Amniotic stem cell (primary cell): Measurements from ENCODE around the gene UNC13C.
"Not testable (repeated sequence)": the region's sequence is repeated elsewhere in the genome, so short reads cannot be mapped to it uniquely, and the experiment has no call there.

Experiments
- DNase-seq: peaks from one replicate; lab custom pipeline; 2025; lab: John Stamatoyannopoulos, UW

UNC13C gene

GRCh38 chr15:53978253-53978906 lies at the start of gene UNC13C:
Gene UNC13C (plus strand): TSS chr15:53978441. CDS start chr15:54012904, 34,463 bp downstream.
- DNase-seq, result no peak

DNA sequence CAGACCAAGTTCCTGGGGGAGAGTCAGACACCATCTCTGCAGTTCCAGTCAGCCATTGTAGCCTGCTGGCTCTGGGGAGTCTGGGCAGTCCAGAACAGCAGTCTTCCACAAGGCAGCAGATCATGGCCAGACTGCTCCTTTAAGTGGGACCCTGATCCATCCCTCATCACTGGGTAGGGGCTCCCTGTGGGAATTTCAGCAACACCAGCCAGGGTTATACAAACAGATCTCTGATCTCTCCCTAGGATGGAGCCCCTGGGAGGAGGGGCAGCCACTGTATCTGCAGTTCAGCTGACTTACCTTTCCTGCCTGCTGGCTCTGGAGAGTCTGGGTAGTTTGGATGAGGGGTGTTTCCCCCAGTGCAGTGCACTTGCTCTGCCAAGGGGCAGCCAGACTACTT lies 42.1 kb upstream of the UNC13C start:
- no peak for DNase-seq

DNA sequence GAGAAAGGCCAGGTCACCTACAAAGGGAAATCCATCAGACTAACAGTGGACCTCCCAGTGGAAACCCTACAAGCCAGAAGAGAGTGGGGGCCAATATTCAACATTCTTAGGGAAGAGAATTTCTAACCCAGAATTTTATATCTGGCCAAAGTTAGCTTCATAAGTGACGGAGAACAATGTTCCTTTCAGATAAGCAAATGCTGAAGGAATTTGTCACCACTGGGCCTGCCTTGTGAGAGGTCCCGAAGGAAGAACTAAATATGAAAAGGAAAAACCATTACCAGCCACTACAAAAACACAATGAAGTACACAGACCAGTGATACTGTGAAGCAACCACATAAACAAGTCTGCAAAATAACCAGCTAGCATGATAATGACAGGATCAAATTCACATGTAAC lies 40.6 kb upstream of the UNC13C start:
- DNase-seq, result not testable (repeated sequence)

GRCh38 chr15:53950572-53950971 lies 27.7 kb upstream of the UNC13C start:
- DNase-seq, result no peak

DNA sequence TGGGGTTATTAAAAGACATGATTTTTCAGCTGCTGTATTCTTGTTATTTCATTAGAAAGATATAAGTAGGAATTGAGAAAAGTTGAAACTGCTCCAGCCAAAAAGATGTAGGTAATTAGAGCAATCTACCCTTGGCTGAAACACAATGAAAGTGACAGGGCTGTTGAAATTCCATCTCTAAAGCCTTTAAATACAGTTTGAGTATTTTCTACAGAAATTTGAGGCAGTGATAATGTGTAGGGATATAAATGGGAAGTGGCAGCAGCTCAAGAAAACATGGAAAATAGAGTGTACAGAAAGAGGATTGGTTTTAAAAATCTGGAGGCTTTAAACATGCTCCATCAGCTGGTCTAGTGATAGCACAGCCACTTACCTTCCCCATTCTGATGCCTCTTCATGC lies 22.8 kb upstream of the UNC13C start:
- no peak for DNase-seq

DNA sequence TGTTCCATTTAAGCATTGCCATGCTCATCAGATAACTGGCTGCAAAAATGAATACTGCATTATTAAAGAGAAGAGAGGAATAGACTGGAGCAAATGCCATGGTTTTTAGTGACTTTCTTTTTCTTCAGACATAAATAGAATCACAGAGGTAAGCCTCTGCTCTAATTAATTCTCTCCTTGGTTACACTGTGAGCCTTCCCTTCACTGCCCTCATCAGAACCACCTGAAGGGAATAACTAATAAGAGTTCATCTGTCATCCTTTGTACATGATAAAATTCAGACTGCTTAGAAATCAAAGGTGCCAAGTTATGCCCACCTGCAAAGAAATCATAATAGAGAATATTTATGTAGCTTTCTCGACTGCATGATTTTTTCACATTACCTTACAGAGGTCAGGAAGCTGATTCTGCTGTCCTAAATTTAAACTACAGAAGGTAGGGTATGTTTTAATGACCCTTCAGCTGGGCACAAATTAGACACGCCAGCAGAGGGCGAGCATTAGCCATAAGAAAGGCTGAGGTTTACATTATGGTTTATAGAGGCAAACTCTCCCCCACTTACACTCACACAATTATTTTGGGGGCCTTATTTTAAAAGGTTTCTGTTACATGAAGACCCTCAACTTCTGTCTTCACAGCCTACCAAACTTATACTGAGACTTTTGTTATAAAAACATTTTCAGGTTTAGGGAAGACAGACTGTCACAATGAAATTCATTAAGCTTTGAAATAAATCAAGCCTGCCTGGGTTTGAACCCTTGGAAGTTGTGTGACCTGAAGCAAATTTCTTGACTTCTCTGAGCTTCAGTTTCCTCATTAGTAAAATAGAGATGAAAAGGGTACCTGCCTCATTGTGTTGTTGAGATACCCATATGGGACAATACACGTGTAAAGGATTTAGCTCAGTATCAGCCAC lies 15.3 kb upstream of the UNC13C start:
- no peak for DNase-seq

GRCh38 chr15:53963801-53964200 lies 14.4 kb upstream of the UNC13C start:
- DNase-seq, result no peak

DNA sequence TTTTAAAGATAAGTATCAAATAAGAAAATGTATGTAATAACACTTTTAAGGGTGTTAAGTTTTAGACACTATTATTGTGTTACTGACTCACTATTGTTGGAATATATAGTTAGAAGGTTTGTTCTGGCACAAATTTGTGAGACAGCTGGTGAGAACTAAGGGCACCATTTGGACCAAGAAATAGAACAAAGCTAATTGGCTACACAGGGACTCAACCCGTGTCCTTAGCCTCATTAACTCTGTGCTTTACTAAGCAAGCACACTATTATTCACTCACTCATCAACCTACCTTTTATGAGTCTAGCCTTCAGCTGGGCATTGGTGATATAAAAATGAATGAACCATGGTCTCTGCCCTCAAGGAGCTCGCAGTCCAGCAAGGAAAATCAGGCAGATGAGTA lies 4.1 kb upstream of the UNC13C start:
- DNase-seq, result no peak

DNA sequence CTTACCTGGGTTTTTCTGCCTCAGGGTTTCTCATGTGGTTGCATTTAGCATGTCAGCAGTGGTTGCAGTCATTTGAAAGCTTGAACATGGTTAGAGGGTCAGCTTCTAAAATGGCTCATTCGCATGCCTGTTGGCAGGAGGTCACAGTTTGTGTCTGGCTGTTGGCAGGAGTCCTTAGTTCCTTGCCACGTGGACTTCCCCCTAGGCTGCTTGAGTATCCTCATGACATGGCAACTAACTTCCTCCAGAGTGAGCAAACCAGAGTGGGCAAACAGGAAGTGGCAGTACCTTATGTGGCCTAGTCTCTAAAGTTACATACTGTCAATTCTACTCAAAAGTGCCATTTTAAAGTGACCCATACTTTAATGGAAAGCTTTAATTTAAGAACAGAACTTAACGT lies 3.4 kb upstream of the UNC13C start:
- DNase-seq, result no peak

- no peak for DNase-seq
These were observed 1.3 kb upstream of the UNC13C start for GRCh38 chr15:53976844-53977392.

DNA sequence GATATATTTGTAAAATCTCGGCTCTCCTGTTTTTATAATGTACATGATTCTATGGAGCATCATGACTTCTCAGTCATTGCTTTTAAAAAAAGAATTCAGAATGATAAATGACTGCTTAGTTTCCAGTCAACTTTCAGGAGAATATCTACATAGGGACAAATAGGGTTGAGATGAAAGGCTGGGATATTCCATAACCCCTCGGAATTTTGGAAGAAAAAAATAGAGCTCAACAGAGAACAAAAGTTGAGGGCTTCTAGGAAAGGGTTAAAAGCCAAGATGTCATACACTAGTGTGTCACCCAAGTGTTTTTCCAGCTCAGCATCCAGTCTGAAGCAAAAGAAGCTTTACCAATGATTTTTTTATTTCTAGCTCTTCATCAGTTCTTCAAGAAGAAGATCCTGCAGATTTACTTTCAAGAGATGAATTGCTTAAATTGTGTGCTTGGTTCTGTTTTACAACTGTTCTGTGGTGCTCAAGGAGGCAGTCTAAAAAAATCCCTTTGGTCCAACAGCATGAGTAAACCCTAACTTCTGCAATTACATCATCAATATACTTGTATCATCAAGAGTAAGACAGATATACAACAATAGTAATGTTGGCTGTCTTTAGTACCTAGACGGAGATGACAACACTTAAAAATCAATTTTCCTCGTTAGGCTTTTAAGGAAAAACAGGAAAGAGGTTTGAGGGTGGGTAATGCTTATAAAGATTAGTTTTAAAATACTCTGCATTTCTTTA lies 979 bp downstream of the UNC13C start:
- no peak for DNase-seq

DNA sequence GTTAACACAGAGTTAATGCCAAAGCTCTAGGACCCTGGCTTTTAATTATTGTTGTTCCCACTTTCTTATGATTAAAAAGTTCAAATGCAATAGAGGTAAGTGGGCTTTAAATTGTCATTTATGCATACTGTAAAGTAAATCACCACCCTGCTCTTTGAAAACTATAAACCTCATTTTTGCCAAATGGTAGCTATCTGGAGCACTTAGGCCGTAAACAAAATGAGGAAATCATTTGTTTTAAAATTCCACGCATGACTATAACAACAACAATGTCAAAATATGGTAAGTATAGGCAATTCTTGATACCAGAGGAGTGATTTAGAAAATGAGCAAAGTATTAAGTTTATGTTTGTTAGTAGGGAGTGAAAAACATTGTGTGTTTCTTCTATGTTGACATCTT lies 1.8 kb downstream of the UNC13C start:
- no peak for DNase-seq

DNA sequence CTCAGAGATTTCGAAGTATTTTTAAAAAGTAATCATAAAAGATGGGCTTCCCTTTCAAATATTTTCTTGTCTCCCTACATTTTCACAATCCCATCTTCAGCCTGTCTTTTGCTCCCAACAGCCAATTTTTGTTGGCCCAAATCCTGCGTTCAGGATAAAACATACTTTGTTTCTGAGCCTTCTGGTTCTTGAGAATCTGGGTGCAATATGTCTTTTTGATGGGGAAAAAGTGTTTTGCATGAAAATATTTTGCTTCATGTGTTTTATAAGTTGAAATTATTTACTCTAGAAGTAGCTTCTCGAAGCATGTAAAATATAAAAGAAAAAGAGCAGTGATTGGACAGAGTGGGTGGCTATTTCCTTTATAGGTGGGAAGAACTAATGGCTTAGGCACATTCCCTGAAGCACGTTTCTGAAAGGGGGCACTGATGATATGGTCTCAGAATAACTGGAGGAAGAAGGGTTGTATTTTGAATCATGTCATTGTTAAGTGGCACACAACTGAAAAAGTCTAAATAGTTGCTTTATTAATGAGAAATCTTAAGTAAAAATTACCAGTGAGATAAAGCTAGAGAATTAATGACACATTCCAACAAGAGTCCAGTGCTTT lies 3.9 kb downstream of the UNC13C start:
- DNase-seq, result no peak

- DNase-seq, result no peak
These were observed 4.6 kb downstream of the UNC13C start for GRCh38 chr15:53982876-53983275.

GRCh38 chr15:53984221-53984620 lies 6.0 kb downstream of the UNC13C start:
- DNase-seq, result no peak

- no peak for DNase-seq
These were observed 7.3 kb downstream of the UNC13C start for GRCh38 chr15:53985562-53985961.

DNA sequence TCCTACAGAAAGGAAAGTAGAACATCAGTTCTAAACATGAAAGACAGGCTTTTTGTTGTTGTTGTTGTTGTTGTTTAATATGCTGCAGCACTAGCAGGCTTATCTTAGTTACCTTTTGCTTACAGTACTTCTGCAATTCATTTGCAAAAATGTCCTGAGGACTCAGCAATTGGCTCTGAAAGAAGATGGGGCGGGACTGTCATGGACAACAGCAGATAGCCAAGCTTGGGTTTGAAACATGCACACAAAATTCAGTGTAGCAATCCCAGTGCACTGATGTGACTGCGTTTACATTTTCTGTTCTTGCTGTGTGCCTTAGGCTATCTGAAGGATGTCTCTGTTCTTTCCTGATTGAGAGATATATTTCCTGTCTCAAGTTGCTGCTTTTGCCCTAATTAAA lies 9.2 kb downstream of the UNC13C start:
- no peak for DNase-seq

DNA sequence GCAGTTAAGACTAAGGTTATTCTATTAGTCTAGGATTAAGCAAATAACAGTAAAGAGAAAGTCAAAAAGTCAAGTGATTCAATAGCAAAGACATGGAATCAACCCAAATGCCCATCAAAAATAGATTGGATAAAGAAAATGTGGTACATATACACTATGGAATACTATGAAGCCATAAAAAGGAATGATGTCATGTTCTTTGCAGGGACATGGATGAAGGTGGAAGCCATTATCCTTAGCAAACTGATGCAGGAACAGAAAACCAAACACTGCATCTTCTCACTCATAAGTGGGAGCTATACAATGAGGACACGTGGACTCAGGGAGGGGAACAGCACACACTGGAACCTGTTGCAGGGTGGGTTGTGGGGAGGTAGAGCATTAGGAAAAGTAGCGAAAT lies 29.0 kb downstream of the UNC13C start:
- no peak for DNase-seq

DNA sequence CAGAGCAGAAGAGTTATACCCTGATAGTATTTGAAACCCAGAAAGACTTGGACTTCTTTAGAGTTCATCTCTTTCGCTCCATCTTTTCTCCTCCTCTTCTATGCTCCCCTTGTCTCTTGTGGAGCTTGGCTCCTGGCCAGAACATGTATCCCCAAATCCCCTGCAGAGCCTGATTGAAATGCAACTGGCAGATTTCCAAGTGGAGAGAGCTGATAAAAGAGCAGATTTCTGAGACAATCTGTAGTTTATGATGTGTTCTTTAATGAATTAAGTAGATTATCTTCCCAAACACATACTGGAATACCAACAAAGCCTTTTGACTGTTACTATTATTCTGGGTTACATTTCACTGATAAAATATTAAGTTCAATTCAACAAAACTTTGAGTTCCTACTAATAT lies 33.4 kb downstream of the UNC13C start:
- DNase-seq, result no peak

DNA sequence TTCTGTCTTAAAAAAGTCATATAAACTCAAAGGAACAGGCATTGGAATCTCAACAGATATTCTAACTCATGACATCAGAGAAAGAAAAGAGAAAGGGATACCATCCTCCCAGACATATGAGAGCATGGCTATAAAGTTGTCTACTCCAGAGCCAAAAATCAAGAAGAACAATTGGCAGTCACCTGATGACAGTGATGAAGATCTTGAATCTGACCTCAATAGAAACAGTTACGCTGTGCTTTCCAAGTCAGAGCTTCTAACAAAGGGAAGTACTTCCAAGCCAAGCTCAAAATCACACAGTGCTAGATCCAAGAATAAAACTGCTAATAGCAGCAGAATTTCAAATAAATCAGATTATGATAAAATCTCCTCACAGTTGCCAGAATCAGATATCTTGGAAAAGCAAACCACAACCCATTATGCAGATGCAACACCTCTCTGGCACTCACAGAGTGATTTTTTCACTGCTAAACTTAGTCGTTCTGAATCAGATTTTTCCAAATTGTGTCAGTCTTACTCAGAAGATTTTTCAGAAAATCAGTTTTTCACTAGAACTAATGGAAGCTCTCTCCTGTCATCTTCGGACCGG lies 35.9 kb downstream of the UNC13C start:
- no peak for DNase-seq

DNA sequence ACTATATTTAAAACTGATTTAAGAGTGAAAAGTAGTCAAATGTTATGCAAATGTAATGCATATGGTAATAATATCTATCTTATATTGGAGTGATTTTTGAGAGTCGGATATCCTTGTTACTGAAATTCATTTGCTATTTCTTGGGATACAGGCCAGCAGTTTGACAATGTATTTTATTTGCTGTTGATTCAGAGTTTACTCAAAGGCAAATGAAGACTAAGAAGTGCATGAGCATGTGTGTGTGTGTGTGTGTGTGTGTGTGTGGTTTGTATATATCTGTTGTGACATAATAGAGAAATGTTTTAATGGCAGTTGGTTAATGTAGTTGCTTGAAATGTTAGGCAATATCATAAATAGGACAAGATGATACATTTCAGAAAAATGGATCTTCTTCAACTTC lies 39.0 kb downstream of the UNC13C start:
- no peak for DNase-seq

DNA sequence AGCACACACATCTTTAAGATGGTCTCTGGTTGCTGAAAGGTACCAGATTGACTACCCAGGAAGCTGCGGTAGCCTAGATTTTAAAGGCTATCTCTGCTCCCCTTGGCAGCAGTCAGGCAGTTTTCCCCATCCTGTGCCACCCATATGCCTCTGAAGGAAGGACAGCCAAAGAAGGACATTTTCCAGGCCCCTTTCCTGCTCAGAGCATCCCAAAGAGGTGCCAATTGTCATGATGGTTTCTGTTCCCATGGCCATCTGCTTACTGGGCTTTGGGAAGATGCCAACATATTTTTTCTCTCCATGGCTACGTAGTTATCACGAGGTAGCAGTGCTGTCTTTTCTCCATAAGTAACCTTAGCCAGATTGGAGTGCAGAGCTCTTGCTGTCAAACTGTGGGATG lies 39.7 kb downstream of the UNC13C start:
- no peak for DNase-seq
